Parathyroid adenoma (tissue), 2 donors: ENCODE data around the gene ANKRD35.
"Not testable (repeated sequence)": the region's sequence is repeated elsewhere in the genome, so short reads cannot be mapped to it uniquely, and the experiment has no call there.

ENCODE experiments used
- H2AFZ ChIP-seq: fragments of 300-600 bp; sonication (generic); one replicate; pipeline ENCODE4 v1.7.0; 2017; ENCODE audit warnings: antibody characterized with exemption, mild to moderate bottlenecking
- H3K27ac ChIP-seq: fragments of 300-600 bp; sonication (generic); one replicate; pipeline ENCODE4 v1.7.0; 2017
- H3K27me3 ChIP-seq: fragments of 300-600 bp; sonication (generic); one replicate; pipeline ENCODE4 v1.7.0; 2017; ENCODE audit warnings: low read length; ENCODE audit not compliant: control insufficient read depth, insufficient read depth
- H3K36me3 ChIP-seq: fragments of 300-600 bp; sonication (generic); one replicate; pipeline ENCODE4 v1.7.0; 2017; ENCODE audit warnings: low read length; ENCODE audit not compliant: control insufficient read depth, insufficient read depth
- H3K4me1 ChIP-seq: fragments of 300-600 bp; sonication (generic); one replicate; pipeline ENCODE4 v1.7.0; 2017; ENCODE audit warnings: control low read depth
- H3K4me2 ChIP-seq: fragments of 300-600 bp; sonication (generic); one replicate; pipeline ENCODE4 v1.7.0; 2017; ENCODE audit warnings: low read length
- H3K4me3 ChIP-seq: fragments of 300-600 bp; sonication (generic); one replicate; pipeline ENCODE4 v1.7.0; 2017; ENCODE audit warnings: low read depth, low read length
- H3K79me2 ChIP-seq: fragments of 300-600 bp; sonication (generic); one replicate; pipeline ENCODE4 v1.7.0; 2017; ENCODE audit warnings: control low read depth
- H3K9ac ChIP-seq: fragments of 300-600 bp; sonication (generic); one replicate; pipeline ENCODE4 v1.7.0; 2017; ENCODE audit warnings: mild to moderate bottlenecking
- H3K9me3 ChIP-seq: fragments of 300-600 bp; sonication (generic); one replicate; pipeline ENCODE4 v1.7.0; 2017; ENCODE audit warnings: low read length; ENCODE audit not compliant: control insufficient read depth
- CTCF ChIP-seq: fragments of 300-600 bp; sonication (generic); IDR thresholded peaks from one replicate; pipeline ENCODE4 v1.7.0; 2017; ENCODE audit warnings: antibody characterized with exemption, mild to moderate bottlenecking
- donor health status: primary hyperparathyroidism.

ANKRD35 gene

GRCh38 chr1:145926686-145927062 is 41.0 kb upstream of the ANKRD35 start:
- no peaks in the 10 kb centered on the region for H3K9me3 ChIP-seq
- H3K4me1 ChIP-seq = no peaks in the 10 kb centered on the region

GRCh38 chr1:145922266-145922665 is 36.6 kb upstream of the ANKRD35 start:
- Histone ChIP-seq H3K27me3 (no peaks in the 10 kb centered on the region), H3K9ac (no peak overlapping the region), H3K9me3 (no peaks in the 10 kb centered on the region), H3K4me1 (no peaks in the 10 kb centered on the region), H2AFZ (no peak overlapping the region), H3K4me3 (no peak overlapping the region), H3K4me2 (no peak overlapping the region), H3K27ac (no peak overlapping the region), H3K36me3 (no peaks in the 10 kb centered on the region), H3K79me2 (no peaks in the 10 kb centered on the region)
- TF ChIP-seq CTCF = no peak

More at GRCh38 chr1:145926686-145927062, 41.0 kb upstream of the ANKRD35 start:
- Histone ChIP-seq H3K27me3 (no peaks in the 10 kb centered on the region), H3K27ac (peak overlapping the region; percentile 99), H3K4me3 (peak overlapping the region; percentile 96), H3K36me3 (no peaks in the 10 kb centered on the region), H3K9ac (peak overlapping the region; percentile 17), H3K4me2 (peak overlapping the region; percentile 87), H2AFZ (peak overlapping the region; percentile 87), H3K79me2 (no peaks in the 10 kb centered on the region)
- no peak for TF ChIP-seq CTCF

- not testable (repeated sequence) for H3K36me3 ChIP-seq, H3K27ac ChIP-seq, H3K79me2 ChIP-seq, H3K4me2 ChIP-seq, H3K4me3 ChIP-seq, H3K9ac ChIP-seq, H3K27me3 ChIP-seq, H3K9me3 ChIP-seq, H2AFZ ChIP-seq, H3K4me1 ChIP-seq
Measured at GRCh38 chr1:145920297-145920696, 34.6 kb upstream of the ANKRD35 start.

GRCh38 chr1:145918992-145919939 is 33.6 kb upstream of the ANKRD35 start:
- H2AFZ ChIP-seq = peak overlapping the region; percentile 87
- peak overlapping the region; percentile 76 for H3K4me3 ChIP-seq
- H3K27ac ChIP-seq = peak overlapping the region; percentile 92
- H3K79me2 ChIP-seq = no peaks in the 10 kb centered on the region
- no peaks in the 10 kb centered on the region for H3K27me3 ChIP-seq
- peak overlapping the region; percentile 28 for H3K9ac ChIP-seq
- no peaks in the 10 kb centered on the region for H3K36me3 ChIP-seq
- H3K4me2 ChIP-seq = peak overlapping the region; percentile 88
- no peak for TF ChIP-seq CTCF
- H3K9me3 ChIP-seq = no peaks in the 10 kb centered on the region
- no peaks in the 10 kb centered on the region for H3K4me1 ChIP-seq

- Histone ChIP-seq H3K9ac (peak within 1 kb of the TSS; percentile 63), H3K9me3 (no peaks in the 10 kb centered on the region), H3K4me1 (no peaks in the 10 kb centered on the region), H3K27ac (peak within 1 kb of the TSS; percentile 92), H3K4me2 (peak within 1 kb of the TSS; percentile 88), H3K4me3 (peak within 1 kb of the TSS; percentile 76), H3K79me2 (no peaks in the 10 kb centered on the region), H2AFZ (peak within 1 kb of the TSS; percentile 87), H3K36me3 (no peaks in the 10 kb centered on the region), H3K27me3 (no peaks in the 10 kb centered on the region)
- no peak for TF ChIP-seq CTCF
Measured at GRCh38 chr1:145918144-145918991, 32.7 kb upstream of the ANKRD35 start, which contains the start of gene PEX11B. TSS of gene PEX11B (minus strand) at chr1:145918717. CDS start at chr1:145918688, 29 bp downstream.
